HG02884 (cell line): ENCODE data around the gene KIF7.
"Not testable (repeated sequence)": the region's sequence is repeated elsewhere in the genome, so short reads cannot be mapped to it uniquely, and the experiment has no call there.

Source experiments
- ATAC-seq: cut with Tn5 transposase; IDR thresholded peaks from one replicate; pipeline ENCODE4 v1.9.1; 2021; ENCODE audit warnings: mild to moderate bottlenecking, moderate library complexity; ENCODE audit not compliant: unreplicated experiment

KIF7 gene

GRCh38 chr15:89654847-89655805 is at the start of gene KIF7:
Gene KIF7, minus strand, starts transcription at chr15:89655467. Its CDS starts 2,537 bp downstream, at chr15:89652930.
- ATAC-seq, result no peak

- ATAC-seq, result no peak
These were observed 49.1 kb upstream of the KIF7 start for GRCh38 chr15:89704411-89704810.

GRCh38 chr15:89695198-89695597 is 39.9 kb upstream of the KIF7 start:
- ATAC-seq, result no peak

- ATAC-seq, result no peak
These were observed 38.4 kb upstream of the KIF7 start for GRCh38 chr15:89693696-89694095.

GRCh38 chr15:89693091-89693490 is 37.8 kb upstream of the KIF7 start:
- ATAC-seq, result no peak

GRCh38 chr15:89690276-89691218 is 35.3 kb upstream of the KIF7 start, which contains the start of the genes PEX11A and WDR93:
Gene PEX11A, minus strand, starts transcription at chr15:89690754. Its CDS starts 122 bp downstream, at chr15:89690632.
Gene WDR93, plus strand, starts transcription at chr15:89690811. Its CDS starts 10,936 bp downstream, at chr15:89701747.
- peak; percentile 81 for ATAC-seq

- not testable (repeated sequence) for ATAC-seq
These were observed 34.6 kb upstream of the KIF7 start for GRCh38 chr15:89689930-89690275.

GRCh38 chr15:89686522-89686921 is 31.3 kb upstream of the KIF7 start:
- ATAC-seq, result no peak

GRCh38 chr15:89685995-89686394 is 30.7 kb upstream of the KIF7 start:
- ATAC-seq, result no peak

- ATAC-seq, result no peak
These were observed 25.9 kb upstream of the KIF7 start for GRCh38 chr15:89681146-89681545.

- no peak for ATAC-seq
These were observed 25.1 kb upstream of the KIF7 start for GRCh38 chr15:89680282-89680873.

- no peak for ATAC-seq
These were observed 23.9 kb upstream of the KIF7 start, which contains the start of gene PLIN1 for GRCh38 chr15:89679212-89679611. Gene PLIN1, minus strand, starts transcription at chr15:89679367. Its CDS starts 1,878 bp downstream, at chr15:89677489.

GRCh38 chr15:89677381-89677780 is 22.1 kb upstream of the KIF7 start:
- ATAC-seq, result no peak

GRCh38 chr15:89675606-89676005 is 20.3 kb upstream of the KIF7 start:
- ATAC-seq, result no peak

GRCh38 chr15:89674526-89674925 is 19.3 kb upstream of the KIF7 start:
- no peak for ATAC-seq

GRCh38 chr15:89673165-89673512 is 17.9 kb upstream of the KIF7 start:
- ATAC-seq, result no peak

GRCh38 chr15:89672221-89673164 is 17.2 kb upstream of the KIF7 start:
- ATAC-seq, result no peak

- no peak for ATAC-seq
These were observed 16.4 kb upstream of the KIF7 start for GRCh38 chr15:89671687-89672086.

GRCh38 chr15:89670971-89671560 is 15.8 kb upstream of the KIF7 start:
- no peak for ATAC-seq
